Osteoblast (primary cell): Measurements from ENCODE around the gene MFAP2. TPM values are rescaled to one million over a fixed set of nuclear protein-coding genes. Genes with fewer than 3 reads are reported as not detected.
A peak's percentile ranks its signal among the peaks of the same experiment; 100 is the strongest.
"Not testable (repeated sequence)": the region's sequence is repeated elsewhere in the genome, so short reads cannot be mapped to it uniquely, and the experiment has no call there.

Source experiments
- DNase-seq: peaks from one replicate; pipeline ENCODE4 v3.0.0; 2011; ENCODE audit warnings: low spot score, mixed read lengths; ENCODE audit not compliant: insufficient read length; ENCODE audit errors: missing footprints
- H2AFZ ChIP-seq: 2 replicates; pipeline ENCODE4 v1.6.0; 2011; ENCODE audit warnings: mild to moderate bottlenecking, low read length
- H3K27ac ChIP-seq: 2 replicates; pipeline ENCODE4 v1.5.1; 2011; ENCODE audit warnings: mild to moderate bottlenecking, low read depth, low read length, moderate library complexity
- H3K27me3 ChIP-seq: 2 replicates; pipeline ENCODE4 v1.6.0; 2012; ENCODE audit warnings: mild to moderate bottlenecking, control low read depth, inconsistent platforms, low read length, moderate library complexity; ENCODE audit not compliant: insufficient read depth
- H3K36me3 ChIP-seq: 2 replicates; pipeline ENCODE4 v1.5.1; 2011; ENCODE audit warnings: mild to moderate bottlenecking, low read length, control low read depth, moderate library complexity; ENCODE audit not compliant: insufficient read depth
- H3K4me1 ChIP-seq: 2 replicates; pipeline ENCODE4 v1.5.1; 2011; ENCODE audit warnings: mild to moderate bottlenecking, low read length, control low read depth, moderate library complexity; ENCODE audit not compliant: insufficient read depth
- H3K4me2 ChIP-seq: 2 replicates; pipeline ENCODE4 v1.6.0; 2011; ENCODE audit warnings: mild to moderate bottlenecking, low read length; ENCODE audit not compliant: insufficient read depth
- H3K4me3 ChIP-seq: fragments of 200-600 bp; sonication (generic); 3 replicates; pipeline ENCODE4 v1.5.1; 2012; ENCODE audit warnings: mild to moderate bottlenecking, low read length, inconsistent platforms; ENCODE audit not compliant: insufficient read depth
- H3K79me2 ChIP-seq: 2 replicates; pipeline ENCODE4 v1.6.0; 2012; ENCODE audit warnings: mild to moderate bottlenecking, low read length, control low read depth, inconsistent platforms; ENCODE audit not compliant: insufficient read depth
- H3K9me3 ChIP-seq: 2 replicates; pipeline ENCODE4 v1.5.1; 2011; ENCODE audit warnings: low read depth, low read length, control low read depth
- H4K20me1 ChIP-seq: 2 replicates; pipeline ENCODE4 v1.6.0; 2012; ENCODE audit warnings: mild to moderate bottlenecking, low read length, control low read depth; ENCODE audit not compliant: insufficient read depth
- CTCF ChIP-seq: IDR thresholded peaks from 2 replicates; pipeline ENCODE4 v1.5.1; 2011; ENCODE audit warnings: mild to moderate bottlenecking, low read depth, low read length, moderate library complexity; ENCODE audit errors: extremely low read depth
- total RNA-seq: library from RNA; depleted of rRNA; stranded (reverse); fragments of >200 nt; gene quantifications from 2 replicates; pipeline ENCODE4 v1.2.3, GENCODE V29; 2012

Gene MFAP2
- total RNA-seq, 1 donor, result 61.2 TPM

DNA sequence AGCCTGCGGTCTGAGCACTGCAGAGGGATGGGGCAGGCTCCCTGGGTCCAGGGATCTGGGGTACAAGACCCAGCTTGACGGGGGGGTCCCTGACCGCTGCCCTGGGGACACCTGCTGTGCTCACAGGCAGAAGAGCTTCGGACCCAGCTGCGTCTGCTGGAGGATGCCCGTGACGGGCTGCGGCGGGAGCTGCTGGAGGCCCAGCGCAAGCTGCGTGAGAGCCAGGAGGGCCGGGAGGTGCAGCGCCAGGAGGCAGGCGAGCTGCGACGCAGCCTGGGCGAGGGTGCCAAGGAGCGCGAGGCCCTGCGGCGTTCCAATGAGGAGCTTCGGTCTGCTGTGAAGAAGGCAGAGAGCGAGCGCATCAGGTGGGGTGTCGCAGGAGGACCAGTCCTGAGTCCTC, 25.2 kb downstream of the MFAP2 start:
- H3K4me1 ChIP-seq, result peaks cover 3% of the 10 kb centered on the region
- no peak overlapping the region for H3K4me2 ChIP-seq
- no peak for TF ChIP-seq CTCF
- no peak for DNase-seq
- H3K79me2 ChIP-seq, result no peaks in the 10 kb centered on the region
- no peaks in the 10 kb centered on the region for H3K27me3 ChIP-seq
- no peak overlapping the region for H2AFZ ChIP-seq
- no peaks in the 10 kb centered on the region for H4K20me1 ChIP-seq
- no peak overlapping the region for H3K4me3 ChIP-seq
- peaks cover 8% of the 10 kb centered on the region for H3K36me3 ChIP-seq
- no peak overlapping the region for H3K27ac ChIP-seq
- H3K9me3 ChIP-seq, result no peaks in the 10 kb centered on the region

GRCh38 chr1:16954579-16954978, 25.8 kb downstream of the MFAP2 start:
- no peaks in the 10 kb centered on the region for H3K79me2 ChIP-seq
- no peak overlapping the region for H3K27ac ChIP-seq
- H3K4me2 ChIP-seq, result no peak overlapping the region
- no peaks in the 10 kb centered on the region for H3K27me3 ChIP-seq
- H3K9me3 ChIP-seq, result no peaks in the 10 kb centered on the region
- no peak for DNase-seq
- no peak overlapping the region for H2AFZ ChIP-seq
- H3K36me3 ChIP-seq, result peaks cover 8% of the 10 kb centered on the region
- peaks cover 3% of the 10 kb centered on the region for H3K4me1 ChIP-seq
- H4K20me1 ChIP-seq, result no peaks in the 10 kb centered on the region
- no peak for TF ChIP-seq CTCF
- no peak overlapping the region for H3K4me3 ChIP-seq

- H3K79me2 ChIP-seq, H3K4me2 ChIP-seq, H3K4me3 ChIP-seq, H3K27me3 ChIP-seq, H2AFZ ChIP-seq, H3K36me3 ChIP-seq, H3K9me3 ChIP-seq, H4K20me1 ChIP-seq, H3K27ac ChIP-seq, DNase-seq: not testable (repeated sequence)
- peaks cover 12% of the 10 kb centered on the region for H3K4me1 ChIP-seq
These were observed 28.0 kb downstream of the MFAP2 start for GRCh38 chr1:16952376-16952775.

- Histone ChIP-seq H3K4me1 (peaks cover 12% of the 10 kb centered on the region), H3K27ac (peak overlapping the region; percentile 56)
- H3K79me2 ChIP-seq, H4K20me1 ChIP-seq, H3K36me3 ChIP-seq, H3K27me3 ChIP-seq, H3K9me3 ChIP-seq, H3K4me2 ChIP-seq, H3K4me3 ChIP-seq, H2AFZ ChIP-seq: not testable (repeated sequence)
- DNase-seq, result peak; percentile 93
These were observed 31.4 kb downstream of the MFAP2 start for GRCh38 chr1:16949026-16949425.

DNA sequence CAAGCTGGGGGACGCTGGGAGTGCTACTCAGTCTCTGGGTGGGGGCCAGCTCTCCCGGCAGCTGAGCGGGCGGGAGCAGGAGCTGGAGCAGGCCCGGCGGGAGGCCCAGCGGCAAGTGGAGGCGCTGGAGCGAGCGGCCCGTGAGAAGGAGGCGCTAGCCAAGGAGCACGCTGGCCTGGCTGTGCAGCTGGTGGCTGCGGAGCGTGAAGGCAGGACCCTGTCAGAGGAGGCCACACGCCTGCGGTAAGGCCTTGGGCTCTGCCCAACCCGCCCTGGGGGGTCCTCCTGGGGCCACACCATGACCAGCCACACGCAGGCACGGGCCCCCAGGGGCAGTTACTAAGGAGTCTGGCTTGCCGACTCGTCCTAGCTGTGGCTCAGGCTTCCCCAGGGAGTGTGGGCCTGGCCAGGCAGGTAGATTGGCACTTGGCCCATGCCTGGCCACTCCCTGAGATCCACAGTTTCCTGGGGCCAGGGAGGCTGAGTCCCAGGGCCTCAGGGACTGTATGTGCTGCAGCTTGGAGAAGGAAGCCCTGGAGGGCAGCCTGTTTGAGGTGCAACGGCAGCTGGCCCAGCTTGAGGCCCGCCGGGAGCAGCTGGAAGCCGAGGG, 32.0 kb downstream of the MFAP2 start:
- H3K9me3 ChIP-seq, H3K36me3 ChIP-seq, H2AFZ ChIP-seq, H3K79me2 ChIP-seq, H3K4me3 ChIP-seq, H3K27me3 ChIP-seq, H3K4me2 ChIP-seq, H4K20me1 ChIP-seq: not testable (repeated sequence)
- H3K4me1 ChIP-seq, result peaks cover 12% of the 10 kb centered on the region
- peak overlapping the region; percentile 56 for H3K27ac ChIP-seq
- peak; percentile 86 for DNase-seq
